Measurements from ENCODE around the gene VEGFC.

The VEGFC gene

DNA sequence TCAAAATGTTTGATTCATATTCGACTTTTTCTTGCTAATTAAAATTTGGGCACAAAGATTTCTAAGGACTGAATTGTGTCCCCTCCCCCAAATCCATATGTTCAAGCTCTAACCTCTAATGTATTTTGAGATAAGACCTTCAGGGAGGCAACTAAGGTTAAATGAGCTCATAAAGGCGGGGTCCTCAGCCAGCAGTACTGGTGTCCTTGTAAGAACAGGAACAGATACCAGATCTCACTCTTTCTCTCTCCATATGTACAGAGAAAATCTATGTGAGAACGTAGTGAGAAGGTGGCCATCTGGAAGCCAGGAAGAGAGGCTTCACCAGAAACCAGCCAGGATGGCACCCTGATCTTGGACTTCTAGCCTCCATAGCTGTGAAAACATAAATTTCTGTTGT, 116.9 kb downstream of the VEGFC start:
- peaks cover 62% of the 10 kb centered on the region for H3K36me3 ChIP-seq (ENCODE audit: insufficient read depth, low read length)
- H3K4me2 ChIP-seq (ENCODE audit: low read length): no peak overlapping the region
- no peak overlapping the region for H3K9ac ChIP-seq (ENCODE audit: low read depth, low read length)
- no peaks in the 10 kb centered on the region for H3K9me3 ChIP-seq (replicated peaks; ENCODE audit: low read length)
- no peaks in the 10 kb centered on the region for H3K27me3 ChIP-seq (ENCODE audit: control insufficient read depth, insufficient read depth, low read length)
- no peak overlapping the region for H3K4me3 ChIP-seq (ENCODE audit: low read length)
- H3K4me1 ChIP-seq (ENCODE audit: control insufficient read depth, insufficient read depth, low read length): peaks cover 3% of the 10 kb centered on the region

- H3K27me3 ChIP-seq (ENCODE audit: control insufficient read depth, insufficient read depth, low read length): no peaks in the 10 kb centered on the region
- H3K4me2 ChIP-seq (ENCODE audit: low read length): no peak overlapping the region
- H3K4me1 ChIP-seq (ENCODE audit: control insufficient read depth, insufficient read depth, low read length): peaks cover 10% of the 10 kb centered on the region
- H3K9ac ChIP-seq (ENCODE audit: low read depth, low read length): no peak overlapping the region
- peaks cover 49% of the 10 kb centered on the region for H3K36me3 ChIP-seq (ENCODE audit: insufficient read depth, low read length)
- no peaks in the 10 kb centered on the region for H3K9me3 ChIP-seq (replicated peaks; ENCODE audit: low read length)
- no peak overlapping the region for H3K4me3 ChIP-seq (ENCODE audit: low read length)
Observed at GRCh38 chr4:176671532-176671931, 121.2 kb downstream of the VEGFC start.

- Histone ChIP-seq H3K27me3 (ENCODE audit: control insufficient read depth, insufficient read depth, low read length) (no peaks in the 10 kb centered on the region), H3K4me3 (ENCODE audit: low read length) (no peak overlapping the region), H3K4me2 (ENCODE audit: low read length) (no peak overlapping the region), H3K4me1 (ENCODE audit: control insufficient read depth, insufficient read depth, low read length) (peaks cover 10% of the 10 kb centered on the region), H3K36me3 (ENCODE audit: insufficient read depth, low read length) (peaks cover 41% of the 10 kb centered on the region), H3K9ac (ENCODE audit: low read depth, low read length) (no peak overlapping the region), H3K9me3 (replicated peaks; ENCODE audit: low read length) (no peaks in the 10 kb centered on the region)
Observed at GRCh38 chr4:176668324-176668723, 124.4 kb downstream of the VEGFC start.

DNA sequence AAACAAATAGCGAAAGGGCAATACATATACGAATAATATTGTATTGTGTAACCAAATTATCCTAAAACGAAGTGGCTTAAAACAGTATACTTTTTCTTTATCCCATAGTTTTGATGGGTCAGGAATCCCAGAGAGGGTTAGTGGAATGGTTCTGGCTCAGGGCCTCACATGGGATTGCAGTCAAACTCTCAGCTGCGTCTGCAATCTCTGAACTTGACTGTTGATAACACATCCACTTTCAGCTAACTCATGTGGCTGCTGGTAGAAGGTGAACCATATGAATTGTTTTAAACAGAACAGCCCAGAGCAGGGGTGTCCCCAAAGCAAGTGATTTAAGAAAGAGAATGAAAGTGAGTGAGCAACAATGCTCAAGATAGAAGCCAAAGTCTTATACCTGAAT, 127.8 kb downstream of the VEGFC start:
- Histone ChIP-seq H3K4me2 (ENCODE audit: low read length) (no peak overlapping the region), H3K4me3 (ENCODE audit: low read length) (no peak overlapping the region), H3K4me1 (ENCODE audit: control insufficient read depth, insufficient read depth, low read length) (peaks cover 10% of the 10 kb centered on the region), H3K36me3 (ENCODE audit: insufficient read depth, low read length) (peaks cover 23% of the 10 kb centered on the region), H3K9me3 (replicated peaks; ENCODE audit: low read length) (no peaks in the 10 kb centered on the region), H3K9ac (ENCODE audit: low read depth, low read length) (no peak overlapping the region), H3K27me3 (ENCODE audit: control insufficient read depth, insufficient read depth, low read length) (no peaks in the 10 kb centered on the region)

DNA sequence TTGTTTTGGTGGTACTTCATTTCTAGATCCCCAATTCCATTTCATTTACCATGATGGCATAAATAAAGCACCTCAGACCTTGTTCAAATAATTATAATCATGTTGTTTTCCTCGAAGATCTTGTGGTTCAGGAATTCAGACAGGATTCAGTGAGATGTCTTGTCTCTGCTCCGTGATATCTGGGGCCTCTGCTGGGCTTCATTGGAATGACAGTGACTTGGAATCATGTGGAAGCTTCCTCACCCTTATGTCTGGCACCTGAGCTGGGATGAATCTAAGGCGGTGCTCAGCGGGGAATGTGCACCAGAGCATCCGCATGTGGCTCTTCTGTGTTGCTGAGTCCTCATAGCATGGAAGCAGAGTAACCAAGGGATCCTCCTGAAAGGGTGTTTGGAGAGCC, 132.2 kb downstream of the VEGFC start:
- Histone ChIP-seq H3K4me1 (ENCODE audit: control insufficient read depth, insufficient read depth, low read length) (no peaks in the 10 kb centered on the region), H3K4me3 (ENCODE audit: low read length) (no peak overlapping the region), H3K36me3 (ENCODE audit: insufficient read depth, low read length) (peaks cover 6% of the 10 kb centered on the region), H3K9me3 (replicated peaks; ENCODE audit: low read length) (no peaks in the 10 kb centered on the region), H3K27me3 (ENCODE audit: control insufficient read depth, insufficient read depth, low read length) (no peaks in the 10 kb centered on the region), H3K4me2 (ENCODE audit: low read length) (no peak overlapping the region), H3K9ac (ENCODE audit: low read depth, low read length) (no peak overlapping the region)

GRCh38 chr4:176656108-176656507, 136.6 kb downstream of the VEGFC start:
- no peaks in the 10 kb centered on the region for H3K9me3 ChIP-seq (replicated peaks; ENCODE audit: low read length)
- no peak overlapping the region for H3K9ac ChIP-seq (ENCODE audit: low read depth, low read length)
- H3K36me3 ChIP-seq (ENCODE audit: insufficient read depth, low read length): no peaks in the 10 kb centered on the region
- no peak overlapping the region for H3K4me2 ChIP-seq (ENCODE audit: low read length)
- no peak overlapping the region for H3K4me3 ChIP-seq (ENCODE audit: low read length)
- H3K4me1 ChIP-seq (ENCODE audit: control insufficient read depth, insufficient read depth, low read length): peaks cover 10% of the 10 kb centered on the region
- H3K27me3 ChIP-seq (ENCODE audit: control insufficient read depth, insufficient read depth, low read length): no peaks in the 10 kb centered on the region

- Histone ChIP-seq H3K4me1 (ENCODE audit: control insufficient read depth, insufficient read depth, low read length) (peaks cover 10% of the 10 kb centered on the region), H3K27me3 (ENCODE audit: control insufficient read depth, insufficient read depth, low read length) (no peaks in the 10 kb centered on the region), H3K36me3 (ENCODE audit: insufficient read depth, low read length) (no peaks in the 10 kb centered on the region)
Observed at GRCh38 chr4:176654565-176655216, 138.0 kb downstream of the VEGFC start.

DNA sequence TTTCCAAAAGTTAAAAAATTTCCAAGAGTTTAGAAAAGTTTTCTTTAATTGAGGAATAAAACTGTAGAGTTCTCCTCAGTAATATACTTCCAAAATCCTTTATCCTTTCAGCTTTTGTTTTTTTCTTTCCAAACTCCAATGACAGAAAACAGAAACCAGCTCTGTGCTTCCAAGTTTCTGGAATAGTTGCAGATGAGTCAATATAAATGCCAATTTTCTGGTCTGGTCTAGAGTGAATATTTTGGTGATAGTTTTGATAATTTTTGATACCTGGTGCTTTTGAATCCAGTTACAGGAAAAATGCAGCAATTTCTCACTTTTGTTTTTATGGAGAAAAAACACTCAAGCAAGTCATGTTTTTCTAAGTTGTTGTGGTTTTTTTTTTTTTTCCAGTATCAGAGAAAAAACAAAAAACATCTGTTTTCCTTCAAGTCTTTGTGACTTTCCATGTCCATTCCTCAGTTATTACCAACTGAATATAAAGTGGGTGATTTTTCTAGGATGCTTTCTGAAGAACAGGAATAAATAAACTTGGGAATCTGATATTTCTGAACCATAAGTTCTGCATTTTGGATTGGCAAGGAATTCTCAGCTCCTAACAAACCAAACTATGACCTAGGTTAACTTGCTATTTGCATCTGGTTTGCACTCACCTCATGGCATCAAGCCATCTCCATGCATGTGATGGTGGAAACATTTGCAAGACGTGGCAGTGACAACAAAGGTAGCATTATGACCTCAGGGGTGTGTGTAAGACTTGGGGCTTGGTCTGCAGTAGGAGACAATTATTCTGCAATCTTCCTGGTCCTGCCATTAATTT, 139.1 kb downstream of the VEGFC start:
- H3K27me3 ChIP-seq (ENCODE audit: control insufficient read depth, insufficient read depth, low read length): no peaks in the 10 kb centered on the region
- no peak overlapping the region for H3K9ac ChIP-seq (ENCODE audit: low read depth, low read length)
- peaks cover 10% of the 10 kb centered on the region for H3K4me1 ChIP-seq (ENCODE audit: control insufficient read depth, insufficient read depth, low read length)
- H3K4me3 ChIP-seq (ENCODE audit: low read length): no peak overlapping the region
- no peak overlapping the region for H3K4me2 ChIP-seq (ENCODE audit: low read length)
- no peaks in the 10 kb centered on the region for H3K36me3 ChIP-seq (ENCODE audit: insufficient read depth, low read length)
- no peaks in the 10 kb centered on the region for H3K9me3 ChIP-seq (replicated peaks; ENCODE audit: low read length)

More at GRCh38 chr4:176654565-176655216, 138.0 kb downstream of the VEGFC start:
- no peak overlapping the region for H3K9ac ChIP-seq (ENCODE audit: low read depth, low read length)
- H3K4me2 ChIP-seq (ENCODE audit: low read length): no peak overlapping the region
- H3K9me3 ChIP-seq (replicated peaks; ENCODE audit: low read length): no peaks in the 10 kb centered on the region
- no peak overlapping the region for H3K4me3 ChIP-seq (ENCODE audit: low read length)

- H3K9ac ChIP-seq (ENCODE audit: low read depth, low read length): no peak overlapping the region
- H3K4me1 ChIP-seq (ENCODE audit: control insufficient read depth, insufficient read depth, low read length): no peaks in the 10 kb centered on the region
- no peak overlapping the region for H3K4me2 ChIP-seq (ENCODE audit: low read length)
- H3K9me3 ChIP-seq (replicated peaks; ENCODE audit: low read length): no peaks in the 10 kb centered on the region
- no peaks in the 10 kb centered on the region for H3K27me3 ChIP-seq (ENCODE audit: control insufficient read depth, insufficient read depth, low read length)
- H3K4me3 ChIP-seq (ENCODE audit: low read length): no peak overlapping the region
- no peaks in the 10 kb centered on the region for H3K36me3 ChIP-seq (ENCODE audit: insufficient read depth, low read length)
Observed at GRCh38 chr4:176646311-176646710, 146.4 kb downstream of the VEGFC start.

- Histone ChIP-seq H3K4me3 (ENCODE audit: low read length) (no peak overlapping the region), H3K9me3 (replicated peaks; ENCODE audit: low read length) (no peaks in the 10 kb centered on the region), H3K4me1 (ENCODE audit: control insufficient read depth, insufficient read depth, low read length) (no peaks in the 10 kb centered on the region), H3K27me3 (ENCODE audit: control insufficient read depth, insufficient read depth, low read length) (no peaks in the 10 kb centered on the region), H3K36me3 (ENCODE audit: insufficient read depth, low read length) (no peaks in the 10 kb centered on the region), H3K9ac (ENCODE audit: low read depth, low read length) (no peak overlapping the region), H3K4me2 (ENCODE audit: low read length) (no peak overlapping the region)
Observed at GRCh38 chr4:176645246-176645960, 147.3 kb downstream of the VEGFC start.

- H3K27me3 ChIP-seq (ENCODE audit: control insufficient read depth, insufficient read depth, low read length): no peaks in the 10 kb centered on the region
- H3K9me3 ChIP-seq (replicated peaks; ENCODE audit: low read length): no peaks in the 10 kb centered on the region
- no peak overlapping the region for H3K4me2 ChIP-seq (ENCODE audit: low read length)
- no peak overlapping the region for H3K4me3 ChIP-seq (ENCODE audit: low read length)
- H3K4me1 ChIP-seq (ENCODE audit: control insufficient read depth, insufficient read depth, low read length): peaks cover 5% of the 10 kb centered on the region
- no peak overlapping the region for H3K9ac ChIP-seq (ENCODE audit: low read depth, low read length)
- no peaks in the 10 kb centered on the region for H3K36me3 ChIP-seq (ENCODE audit: insufficient read depth, low read length)
Observed at GRCh38 chr4:176642472-176642871, 150.2 kb downstream of the VEGFC start.
